NK-92 (cell line): ENCODE data around the gene KRT17.
"Not testable (repeated sequence)": the region's sequence is repeated elsewhere in the genome, so short reads cannot be mapped to it uniquely, and the experiment has no call there.

Source experiments
- DNase-seq: peaks from one replicate; lab custom pipeline; 2025; ENCODE audit not compliant: unreplicated experiment; lab: John Stamatoyannopoulos, UW

Gene KRT17

GRCh38 chr17:41621435-41621817 lies 2.9 kb downstream of the KRT17 start:
- not testable (repeated sequence) for DNase-seq

GRCh38 chr17:41620583-41621434 lies 3.6 kb downstream of the KRT17 start:
- DNase-seq: no peak

- not testable (repeated sequence) for DNase-seq
These were observed 4.3 kb downstream of the KRT17 start for GRCh38 chr17:41619927-41620582.

GRCh38 chr17:41619036-41619926 lies 5.1 kb downstream of the KRT17 start:
- DNase-seq: no peak

GRCh38 chr17:41618341-41619035 lies 5.9 kb downstream of the KRT17 start:
- DNase-seq: no peak

- no peak for DNase-seq
These were observed 6.7 kb downstream of the KRT17 start for GRCh38 chr17:41617698-41618097.

- DNase-seq: no peak
These were observed 7.2 kb downstream of the KRT17 start for GRCh38 chr17:41617136-41617535.

- DNase-seq: not testable (repeated sequence)
These were observed 7.9 kb downstream of the KRT17 start for GRCh38 chr17:41616486-41616885.

GRCh38 chr17:41615454-41615853 lies 8.9 kb downstream of the KRT17 start:
- no peak for DNase-seq

GRCh38 chr17:41614767-41615166 lies 9.6 kb downstream of the KRT17 start:
- not testable (repeated sequence) for DNase-seq

- no peak for DNase-seq
These were observed 10.3 kb downstream of the KRT17 start for GRCh38 chr17:41614098-41614497.

- no peak for DNase-seq
These were observed 10.9 kb downstream of the KRT17 start for GRCh38 chr17:41613277-41614082.

- not testable (repeated sequence) for DNase-seq
These were observed 11.8 kb downstream of the KRT17 start, which contains the start of gene KRT16 for GRCh38 chr17:41612376-41613160. Gene KRT16, minus strand, starts transcription at chr17:41612767. Its CDS starts 79 bp downstream, at chr17:41612688.

GRCh38 chr17:41610965-41611640 lies 13.3 kb downstream of the KRT17 start:
- no peak for DNase-seq

- not testable (repeated sequence) for DNase-seq
These were observed 14.3 kb downstream of the KRT17 start for GRCh38 chr17:41610061-41610517.

GRCh38 chr17:41606930-41607329 lies 17.4 kb downstream of the KRT17 start:
- not testable (repeated sequence) for DNase-seq

- no peak for DNase-seq
These were observed 21.9 kb downstream of the KRT17 start for GRCh38 chr17:41602524-41602923.

GRCh38 chr17:41600318-41600717 lies 24.1 kb downstream of the KRT17 start:
- DNase-seq: no peak
